Heart right ventricle (tissue), 16 donors: ENCODE measurements around the gene DHX34. TPM values are rescaled to one million over a fixed set of nuclear protein-coding genes. Genes with fewer than 3 reads are reported as not detected.

ENCODE experiments used
- ATAC-seq, 8 donors: fragments of 200-7000 bp; cut with Tn5 transposase; one replicate each; pipeline ENCODE4 v1.9.1; 2020; ENCODE audit warnings: mild to moderate bottlenecking in 8 of 8, moderate library complexity in 8 of 8, moderate number of reproducible peaks in 1 of 8
- DNase-seq, 2 donors: peaks; one replicate each; pipeline ENCODE4 v3.0.0-alpha.2; 2020
- H3K27ac ChIP-seq, 10 donors: fragments of 200-600 bp; sonication (generic) in 2 of 10; one replicate each; pipeline versions ENCODE4 v1.5.0 to v1.8.0; 2020 to 2022; ENCODE audit warnings: mild to moderate bottlenecking in 3 of 10
- H3K27me3 ChIP-seq, 7 donors: fragments of 200-600 bp; one replicate each; pipeline ENCODE4 v1.8.0; 2021 to 2022; ENCODE audit warnings: mild to moderate bottlenecking in 2 of 7
- H3K36me3 ChIP-seq, 9 donors: fragments of 200-600 bp; sonication (generic) in 1 of 9; one replicate each; pipeline versions ENCODE4 v1.5.0 to v1.8.0; 2020 to 2022; ENCODE audit warnings: mild to moderate bottlenecking in 2 of 9
- H3K4me1 ChIP-seq, 9 donors: fragments of 200-600 bp; sonication (generic) in 1 of 9; one replicate each; pipeline versions ENCODE4 v1.5.0 to v1.8.0; 2020 to 2022; ENCODE audit warnings: mild to moderate bottlenecking in 4 of 9
- H3K4me3 ChIP-seq, 10 donors: fragments of 200-600 bp; sonication (generic) in 2 of 10; one replicate each; pipeline versions ENCODE4 v1.5.0 to v1.8.0; 2020 to 2022; ENCODE audit warnings: mild to moderate bottlenecking in 7 of 10, moderate library complexity in 2 of 10
- H3K9me3 ChIP-seq, 11 donors: fragments of 200-600 bp in 10 of 11; sonication (generic) in 2 of 11; one replicate each; pipeline versions ENCODE4 v1.5.0 to v1.8.0; 2013 to 2022; ENCODE audit warnings: mild to moderate bottlenecking in 2 of 11, control low read depth in 1 of 11, moderate library complexity in 1 of 11
- CTCF ChIP-seq, 9 donors: fragments of 200-600 bp; sonication (generic) in 2 of 9; IDR thresholded peaks; one replicate each; pipeline versions ENCODE4 v1.5.0 to v1.8.0; 2021 to 2022; ENCODE audit warnings: antibody characterized with exemption in 9 of 9, mild to moderate bottlenecking in 5 of 9, moderate library complexity in 1 of 9
- WGBS, 2 donors: extraction: QIAGEN DNeasy Blood & Tissue Kit; methylation state at CpG; one replicate each; pipeline ENCODE4 v1.1.7; 2013; ENCODE audit warnings: inconsistent platforms in 1 of 2; 5-methylcytosine and 5-hydroxymethylcytosine counted together
- intact Hi-C, 10 donors: fragments of 100-400 bp; cut with DNase I; formaldehyde crosslinking; loops; one replicate each; pipeline versions ENCODE4 v1.11.1 to v1.14.2; 2022
- polyA plus RNA-seq, 2 donors: library from polyadenylated mRNA; stranded (reverse); fragments of 200-250 nt; gene quantifications; one replicate each; pipeline ENCODE4 v1.2.3, GENCODE V29; 2013
- total RNA-seq, 10 donors: library from RNA; stranded (reverse); fragmentation: NEBNext Ultra II Directional in 3 of 10; extraction: Animal tissue kit (Norgen Biotek cat#: 25700) in 3 of 10; gene quantifications; one replicate each; pipeline versions ENCODE4 v1.2.1 to v1.2.4, GENCODE V29; 2021 to 2023
- donor health status: Arrhythmogenic right ventricular cardiomyopathy.
- donor health status: ischemic (EF 13 %, LVEDD 7.1; RV severe dilation, severe dysfunction).
- donor health status: healthy with polysubstance abuse.
- donor health status: DM: no; HTN: yes; CAD: no.
- donor health status: DM: no; HTN: no; CAD: no.
- donor health status: ischemic (EF 25% LVEDD 6.9; RV normal size, moderate dysfunction).
- donor health status: ischemic (EF 25% LVEDD 5.7; RV mildly dilated, moderate dysfunction).
- donor health status: healthy.
- donor health status: DM: yes; HTN: yes; CAD: no.
- donor health status: Ischemic cardiomyopathy.
- donor health status: ischemic (EF 35%, LVEDD 5.7; RV mildly dilated, moderate dysfunction).
- donor health status: nonischemic (EF 11% LVEDD 7.7; RV severe dilation, severe dysfunction).
- donor health status: DM: yes; HTN: yes; CAD: no.
- donor health status: PGD.
- donor health status: ischemic (EF 29% LVEDD 5.4; RV normal size, mild dysfunction).
- donor health status: nonischemic (EF 23%, LVEDD 6.1; RV moderate dilation, normal function).

DHX34 gene
- total and polyA plus RNA-seq, 12 donors, result 4.4 to 11.7 (median 5.9) TPM

GRCh38 chr19:47375694-47376588 lies 26.8 kb downstream of the DHX34 start:
- Histone ChIP-seq H3K36me3 (peaks cover 0 to 99% (median 49%) of the 10 kb centered on the region in 9 donors), H3K27me3 (no peaks in the 10 kb centered on the region), H3K27ac (peak overlapping the region in 1 of 10 donors; percentile 26), H3K4me3 (no peak overlapping the region), H3K4me1 (peaks cover 0 to 17% (median 4%) of the 10 kb centered on the region in 9 donors), H3K9me3 (no peaks in the 10 kb centered on the region)
- ATAC-seq (no peak), DNase-seq (no peak)
- WGBS, 2 donors, result 96% methylated on average over 30 of the region's 30 CpGs
- no peak for TF ChIP-seq CTCF (IDR thresholded peaks at IDR 0.05)
- intact Hi-C loops, result no loop called here

DNA sequence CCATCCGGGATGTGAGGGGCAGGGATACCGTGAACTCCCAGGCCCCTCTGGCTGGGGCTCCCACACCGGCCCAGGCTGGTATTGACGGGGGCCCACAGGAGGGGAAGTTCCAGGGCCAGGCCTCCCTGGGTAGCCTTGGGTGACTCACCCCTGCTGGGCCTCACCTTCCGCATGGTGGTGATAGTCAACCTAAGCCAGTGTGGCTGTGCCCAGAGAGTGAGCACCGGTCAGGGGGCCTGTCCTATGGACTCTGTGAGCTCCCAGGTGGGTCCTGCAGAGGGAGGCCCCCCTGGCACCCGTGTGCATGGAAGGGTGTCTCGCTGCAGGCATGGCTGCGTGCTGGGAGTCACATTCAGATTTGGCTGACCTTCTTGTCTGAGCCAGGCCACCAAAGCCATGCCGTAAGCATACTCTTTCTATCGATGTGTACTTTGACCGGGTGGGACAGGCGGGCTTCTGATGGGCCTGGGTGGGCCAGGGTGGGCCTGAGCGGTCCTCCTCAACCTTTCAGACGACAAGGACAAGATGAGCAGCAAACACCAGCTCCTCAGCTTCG lies 27.6 kb downstream of the DHX34 start:
- Histone ChIP-seq H3K9me3 (no peaks in the 10 kb centered on the region), H3K4me3 (no peak overlapping the region), H3K4me1 (peaks cover 0 to 17% (median 5%) of the 10 kb centered on the region in 9 donors), H3K36me3 (peaks cover 0 to 99% (median 54%) of the 10 kb centered on the region in 9 donors), H3K27me3 (no peaks in the 10 kb centered on the region), H3K27ac (peak overlapping the region in 7 of 10 donors; percentile 17 to 73 (median 36))
- intact Hi-C loops, result no loop called here
- DNase-seq (no peak), ATAC-seq (peak in 1 of 8 donors; percentile 19)
- no peak for TF ChIP-seq CTCF (IDR thresholded peaks at IDR 0.05)
- 83 to 88% methylated on average over 16 of the region's 16 CpGs for WGBS, 2 donors

- Histone ChIP-seq H3K27ac (peak overlapping the region; percentile 22 to 73 (median 57)), H3K36me3 (peaks cover 3 to 99% (median 59%) of the 10 kb centered on the region in 9 donors), H3K9me3 (no peaks in the 10 kb centered on the region), H3K4me3 (no peak overlapping the region), H3K27me3 (no peaks in the 10 kb centered on the region), H3K4me1 (peaks cover 0 to 17% (median 6%) of the 10 kb centered on the region in 9 donors)
- DNase-seq, result peak; percentile 72 to 80
- intact Hi-C loops, result no loop called here
- TF ChIP-seq CTCF (IDR thresholded peaks at IDR 0.05), result peak in 1 of 9 donors; percentile 5
- WGBS, 2 donors, result 42 to 58% methylated on average over 16 of the region's 16 CpGs
- peak; percentile 76 to 96 (median 91) for ATAC-seq
Observed at GRCh38 chr19:47377208-47377701, 28.1 kb downstream of the DHX34 start.

DNA sequence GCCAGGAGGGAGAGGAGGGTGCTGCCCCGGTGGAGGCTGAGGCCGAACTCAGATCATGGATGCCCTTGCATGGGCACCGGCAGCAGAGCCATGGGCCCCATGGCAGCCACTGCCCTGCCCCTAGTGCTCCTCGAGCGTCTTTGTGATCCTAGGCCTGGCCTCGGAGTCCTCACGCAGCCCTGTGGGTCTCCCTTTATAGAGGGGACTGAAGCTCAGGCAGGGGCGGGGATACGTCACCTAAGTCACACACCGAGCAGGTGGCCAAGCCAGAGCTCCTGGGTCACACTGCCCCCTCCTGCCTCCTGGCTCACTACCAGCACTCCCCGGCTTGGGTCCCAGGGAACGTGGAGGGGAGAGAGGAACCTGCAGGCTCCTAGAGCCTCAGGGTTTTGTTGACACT lies 28.7 kb downstream of the DHX34 start:
- intact Hi-C loops, result no loop called here
- no peaks in the 10 kb centered on the region for H3K27me3 ChIP-seq
- peak overlapping the region in 9 of 10 donors; percentile 22 to 73 (median 58) for H3K27ac ChIP-seq
- no peaks in the 10 kb centered on the region for H3K9me3 ChIP-seq
- WGBS, 2 donors, result 55 to 73% methylated on average over 12 of the region's 12 CpGs
- H3K36me3 ChIP-seq, result peaks cover 3 to 99% (median 56%) of the 10 kb centered on the region in 9 donors
- DNase-seq (no peak), ATAC-seq (peak in 3 of 8 donors; percentile 3 to 21 (median 9))
- TF ChIP-seq CTCF (IDR thresholded peaks at IDR 0.05), result no peak
- no peak overlapping the region for H3K4me3 ChIP-seq
- H3K4me1 ChIP-seq, result peaks cover 0 to 17% (median 6%) of the 10 kb centered on the region in 9 donors
